ELR (cell line): Measurements from ENCODE around the gene ZDHHC14.

Experiments used
- DNase-seq: peaks from one replicate; pipeline ENCODE4 v3.0.0-alpha.2; 2015; ENCODE audit warnings: low read depth

Gene ZDHHC14

GRCh38 chr6:157596886-157597285 is 215.9 kb downstream of the ZDHHC14 start:
- no peak for DNase-seq

DNA sequence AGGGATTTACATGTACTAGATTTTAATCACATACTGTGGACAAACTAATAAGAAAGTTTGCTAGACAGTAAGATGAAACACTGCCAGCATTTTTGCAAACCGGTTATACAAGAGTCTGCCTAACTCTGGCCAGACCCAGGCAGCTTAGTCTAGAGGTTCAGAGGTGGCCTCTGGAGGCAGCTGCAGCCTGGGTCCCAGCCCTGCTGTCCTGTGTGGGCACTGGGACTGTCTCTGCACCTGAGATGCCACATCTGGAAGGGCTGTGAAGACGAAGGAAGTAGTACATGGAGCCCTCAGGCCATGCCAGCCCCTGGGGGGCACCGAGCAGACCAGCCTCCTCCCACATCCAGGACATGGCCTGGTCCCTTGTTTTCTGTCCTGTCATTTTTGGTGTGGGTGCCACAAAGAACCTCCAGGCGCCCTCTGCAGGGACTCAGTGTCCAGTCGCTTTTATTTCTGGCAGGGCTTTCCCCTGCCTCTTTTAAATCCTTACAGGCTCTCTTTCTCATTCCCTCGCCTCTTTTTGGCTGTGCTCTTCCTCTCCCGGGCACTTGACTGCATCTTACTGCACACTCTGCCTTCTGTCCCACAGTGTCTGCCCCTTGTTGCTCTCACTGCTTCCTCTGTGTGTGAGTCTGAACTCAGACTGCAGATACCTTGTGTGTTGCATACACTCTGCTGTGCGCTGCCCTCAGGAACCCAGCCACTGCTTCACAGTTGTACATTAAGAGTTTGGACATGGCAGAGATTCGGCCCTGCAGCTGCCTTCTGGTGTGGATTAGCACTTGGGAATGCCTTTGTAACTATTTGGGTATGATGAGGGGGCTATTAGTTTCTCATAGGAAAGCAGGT is 216.7 kb downstream of the ZDHHC14 start:
- DNase-seq: peak; percentile 57

DNA sequence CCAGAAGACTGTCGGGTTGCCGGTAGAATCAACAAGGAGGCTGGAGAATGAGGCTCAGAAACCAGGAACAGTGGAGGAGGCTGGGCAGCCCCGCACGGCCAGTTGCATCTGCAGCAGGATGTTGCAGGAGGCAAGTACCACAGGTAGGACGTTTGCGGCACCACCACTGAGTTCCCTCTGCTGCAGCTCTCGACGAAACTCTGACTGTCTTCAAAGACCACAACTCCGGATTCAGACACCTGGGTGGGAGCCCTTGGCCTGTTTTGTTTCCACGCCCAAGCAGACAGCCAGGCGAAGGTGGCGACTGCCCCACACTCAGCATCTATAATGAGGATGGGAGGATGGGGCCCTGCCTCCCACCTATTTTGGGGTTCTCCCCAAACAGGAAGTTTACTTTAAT is 218.2 kb downstream of the ZDHHC14 start:
- DNase-seq: no peak

DNA sequence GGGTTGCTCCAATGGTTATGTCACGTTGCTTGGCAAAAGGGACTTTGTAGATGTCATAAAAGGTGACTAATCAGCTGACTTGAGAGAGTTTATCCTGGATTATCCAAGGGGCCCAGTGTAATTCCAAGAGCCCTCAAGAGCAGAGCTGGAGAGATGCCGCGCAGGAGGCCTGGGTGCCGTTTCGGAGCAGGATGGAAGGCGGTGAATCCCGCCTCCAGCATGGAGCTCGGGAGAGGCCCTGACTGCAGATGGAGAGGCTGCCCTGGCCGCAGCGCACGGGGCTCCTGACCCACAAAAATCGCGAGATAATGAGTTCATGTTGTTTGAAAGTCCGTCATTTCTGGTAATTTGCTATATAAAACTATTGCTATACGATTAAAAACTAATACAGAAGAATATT is 219.8 kb downstream of the ZDHHC14 start:
- no peak for DNase-seq

GRCh38 chr6:157602521-157603295 is 221.7 kb downstream of the ZDHHC14 start:
- no peak for DNase-seq

- DNase-seq: no peak
These were observed 222.4 kb downstream of the ZDHHC14 start for GRCh38 chr6:157603314-157603940.

DNA sequence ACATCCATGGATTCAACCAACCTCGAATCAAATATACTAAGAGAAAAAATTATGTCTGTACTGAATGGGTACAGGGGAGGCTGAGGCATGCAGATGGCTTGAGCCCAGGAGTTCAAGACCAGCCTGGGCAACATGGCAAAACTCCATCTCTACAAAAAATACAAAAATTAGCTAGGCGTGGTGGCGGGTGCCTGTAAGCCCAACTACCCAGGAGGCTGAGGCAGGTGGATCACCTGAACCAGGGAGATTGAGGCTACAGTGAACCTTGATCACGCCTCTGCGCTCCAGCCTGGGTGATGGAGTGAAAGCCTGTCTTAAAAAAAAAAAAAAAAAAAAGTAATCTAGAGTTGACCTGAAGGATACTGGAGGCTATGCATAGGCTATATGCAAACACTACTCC is 223.0 kb downstream of the ZDHHC14 start:
- DNase-seq: no peak

GRCh38 chr6:157604816-157605215 is 223.8 kb downstream of the ZDHHC14 start:
- no peak for DNase-seq

- no peak for DNase-seq
These were observed 224.5 kb downstream of the ZDHHC14 start for GRCh38 chr6:157605484-157605883.

- DNase-seq: no peak
These were observed 225.5 kb downstream of the ZDHHC14 start for GRCh38 chr6:157606516-157606915.

- DNase-seq: no peak
These were observed 226.5 kb downstream of the ZDHHC14 start for GRCh38 chr6:157607317-157608109.

- no peak for DNase-seq
These were observed 227.5 kb downstream of the ZDHHC14 start for GRCh38 chr6:157608221-157609075.

GRCh38 chr6:157609117-157609516 is 228.1 kb downstream of the ZDHHC14 start:
- DNase-seq: no peak

DNA sequence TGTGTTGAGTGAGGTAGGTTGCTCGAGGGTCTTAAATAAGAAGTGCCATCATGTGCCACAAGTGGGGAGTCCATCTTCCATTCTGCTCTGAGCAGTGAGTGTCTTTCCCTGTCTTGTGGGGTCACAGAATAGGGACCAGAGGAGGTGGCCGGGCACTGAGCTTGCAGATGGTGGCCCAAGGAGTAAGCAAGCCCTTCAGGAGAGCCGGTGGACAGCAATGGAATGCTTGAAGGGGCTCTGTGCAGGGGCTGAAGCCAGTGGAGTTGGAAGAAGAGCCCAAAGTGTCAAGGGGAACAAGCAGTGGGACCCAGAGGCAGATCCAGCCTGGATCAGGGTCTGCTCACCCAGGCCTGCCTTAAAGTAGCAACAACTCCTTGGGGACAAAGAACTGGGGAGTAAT is 228.6 kb downstream of the ZDHHC14 start:
- DNase-seq: no peak

- DNase-seq: no peak
These were observed 229.5 kb downstream of the ZDHHC14 start for GRCh38 chr6:157610451-157610999.

DNA sequence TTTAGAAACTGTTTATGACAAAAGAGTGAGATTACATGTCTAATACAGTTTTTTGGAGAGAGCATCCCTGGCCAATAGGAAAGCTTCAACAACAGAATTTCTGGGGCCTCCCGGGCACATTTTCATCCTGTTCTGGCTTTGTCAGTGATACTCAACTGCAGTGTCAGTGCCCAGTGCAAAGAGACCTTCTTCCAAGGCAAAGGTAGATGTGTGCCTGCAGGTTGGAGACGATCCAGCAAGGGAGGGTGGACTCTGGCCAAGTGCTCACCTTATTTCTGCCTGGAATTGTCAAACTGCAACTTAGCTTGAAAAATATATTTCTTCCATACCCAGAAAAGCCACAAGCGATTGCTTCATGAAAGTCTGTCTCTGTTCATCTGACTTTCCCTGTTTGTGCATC is 230.4 kb downstream of the ZDHHC14 start:
- no peak for DNase-seq

DNA sequence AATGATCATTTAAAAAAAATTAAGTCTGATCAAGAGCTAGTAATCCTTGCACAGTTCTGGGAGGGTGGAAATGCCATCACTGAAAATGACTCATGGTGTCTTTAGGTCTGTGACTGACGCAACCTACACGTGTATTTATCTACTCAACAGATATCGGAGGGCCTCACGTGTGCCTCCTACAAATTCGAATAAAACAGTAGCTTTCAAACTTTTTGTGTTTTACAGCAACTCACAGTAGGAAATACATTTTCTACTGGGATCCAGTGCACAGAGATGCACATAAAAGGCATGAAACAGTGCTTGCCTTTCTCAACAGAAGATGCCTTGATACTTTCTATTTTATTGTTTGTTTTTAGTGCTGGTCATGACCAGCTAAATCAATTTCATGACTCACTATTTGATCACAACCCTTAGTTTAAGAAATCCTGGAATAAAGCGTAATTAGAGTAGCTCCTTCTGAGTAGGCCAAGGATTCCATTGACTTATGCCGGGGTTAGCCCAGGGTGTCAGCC is 232.1 kb downstream of the ZDHHC14 start:
- peak; percentile 97 for DNase-seq

DNA sequence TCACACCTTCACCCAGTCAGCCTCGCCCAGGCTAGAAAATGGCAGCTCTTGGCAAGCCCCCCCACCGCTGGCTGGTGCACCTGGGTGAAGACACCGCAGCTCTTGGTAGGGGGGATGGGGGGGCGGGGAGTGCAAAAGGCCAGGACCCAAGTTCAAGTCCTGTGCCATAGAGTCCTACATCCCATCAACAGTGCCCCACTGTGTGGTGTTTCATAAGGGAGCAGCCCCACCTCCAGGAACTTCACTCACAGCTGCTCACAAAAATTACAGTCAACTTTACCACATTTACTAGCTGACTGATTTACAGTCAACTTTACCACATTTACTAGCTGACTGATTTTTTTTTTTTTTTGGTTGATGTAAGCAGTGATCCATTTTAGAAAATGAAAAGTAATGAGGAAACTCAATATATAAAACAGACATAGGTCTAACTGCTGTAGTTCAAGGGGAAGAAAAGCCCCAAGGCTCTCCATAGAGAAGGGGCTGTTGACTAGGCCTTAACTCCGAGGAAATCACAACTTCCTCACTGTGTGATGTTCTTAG is 233.1 kb downstream of the ZDHHC14 start:
- DNase-seq: peak; percentile 30

- DNase-seq: peak; percentile 19
These were observed 234.4 kb downstream of the ZDHHC14 start for GRCh38 chr6:157615420-157615769.

DNA sequence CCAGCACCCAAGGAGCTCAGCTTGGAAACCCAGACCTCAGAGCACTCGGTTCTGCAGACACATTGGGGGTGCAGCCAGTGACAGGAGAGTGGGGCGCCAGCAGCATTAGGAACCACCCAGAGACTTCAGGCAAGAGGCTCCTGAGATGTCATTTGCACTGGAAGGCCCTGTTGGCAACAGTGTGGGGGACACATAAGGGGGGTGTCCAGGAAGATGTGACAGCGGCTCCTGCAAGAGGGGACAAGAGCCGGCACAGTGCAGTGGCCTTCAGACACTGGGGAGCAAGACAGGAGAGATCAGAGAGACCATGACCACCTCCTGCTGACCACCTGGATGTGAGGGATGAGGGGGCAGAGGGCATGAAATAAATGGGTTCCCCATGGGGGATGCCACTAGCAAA is 235.0 kb downstream of the ZDHHC14 start:
- DNase-seq: no peak
